Medulla oblongata (tissue), 1 donor: ENCODE results near the gene GPX4.

Source experiments
- DNase-seq: peaks from one replicate; pipeline ENCODE4 v3.0.0-alpha.2; 2015; ENCODE audit errors: extremely low spot score

The GPX4 gene

GRCh38 chr19:1084024-1084868 is 19.5 kb upstream of the GPX4 start:
- DNase-seq, result no peak

DNA sequence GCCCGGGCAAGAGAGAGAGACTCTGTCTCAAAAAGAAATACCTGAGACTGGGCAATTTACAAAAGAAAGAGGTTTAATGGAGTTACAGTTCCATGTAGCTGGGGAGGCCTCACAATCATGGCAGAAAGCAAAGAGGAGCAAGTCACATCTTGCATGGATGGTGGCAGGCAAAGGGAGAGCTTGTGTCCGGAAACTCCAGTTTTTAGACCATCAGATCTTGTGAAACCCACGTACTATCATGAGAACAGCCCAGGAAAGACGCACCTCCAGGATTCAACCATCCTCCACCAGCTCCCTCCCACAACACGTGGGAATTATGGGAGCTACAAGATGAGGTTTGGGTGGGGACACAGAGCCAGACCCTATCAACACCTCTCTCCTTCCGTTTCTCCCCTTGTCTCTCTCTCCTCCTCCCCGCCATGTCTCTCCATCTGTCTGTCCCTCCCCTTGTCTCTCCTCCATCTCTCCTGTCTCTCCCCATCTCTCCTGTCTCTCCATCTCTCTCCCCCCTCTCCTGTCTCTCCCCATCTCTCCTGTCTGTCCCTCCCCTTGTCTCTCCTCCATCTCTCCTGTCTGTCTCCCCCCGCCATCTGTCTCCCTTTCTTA is 18.6 kb upstream of the GPX4 start:
- no peak for DNase-seq

- no peak for DNase-seq
Measured at GRCh38 chr19:1085676-1086442, 17.9 kb upstream of the GPX4 start.

GRCh38 chr19:1086613-1087012 is 17.2 kb upstream of the GPX4 start:
- DNase-seq, result no peak

GRCh38 chr19:1087813-1088415 is 15.9 kb upstream of the GPX4 start:
- DNase-seq, result peak; percentile 83

- DNase-seq, result no peak
Measured at GRCh38 chr19:1088416-1089010, 15.3 kb upstream of the GPX4 start.

DNA sequence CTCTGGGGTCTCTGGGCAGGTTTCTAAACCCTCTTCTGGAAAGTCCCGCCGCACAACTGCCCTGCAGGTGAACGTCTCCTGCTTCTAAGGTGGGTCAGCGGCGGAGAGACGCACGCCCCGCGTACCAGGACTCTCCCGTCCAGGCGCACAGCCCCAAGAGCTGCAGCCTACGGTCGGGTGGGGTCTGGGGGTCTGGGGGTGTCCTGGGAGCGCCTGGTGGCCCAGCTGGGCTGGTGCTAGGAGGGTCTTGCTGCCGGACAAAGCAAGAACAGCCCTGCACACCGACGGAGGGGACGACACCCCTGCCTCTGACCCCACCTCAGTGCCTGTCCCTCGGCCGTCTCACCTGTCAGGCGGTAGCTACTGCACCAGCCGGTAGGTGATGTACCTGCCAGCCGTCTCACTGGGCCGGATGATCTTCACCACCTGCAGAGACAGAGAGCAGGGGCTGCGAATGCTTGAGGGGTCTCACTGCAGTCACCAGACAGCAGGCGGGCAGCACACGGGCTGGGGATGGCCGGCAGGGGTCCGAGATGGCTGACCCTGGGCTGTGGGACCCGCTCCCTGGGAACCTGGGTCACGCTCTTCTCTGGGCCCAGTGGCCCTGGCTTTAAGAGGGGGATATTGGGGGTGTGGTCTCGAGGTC is 14.5 kb upstream of the GPX4 start:
- DNase-seq, result no peak

DNA sequence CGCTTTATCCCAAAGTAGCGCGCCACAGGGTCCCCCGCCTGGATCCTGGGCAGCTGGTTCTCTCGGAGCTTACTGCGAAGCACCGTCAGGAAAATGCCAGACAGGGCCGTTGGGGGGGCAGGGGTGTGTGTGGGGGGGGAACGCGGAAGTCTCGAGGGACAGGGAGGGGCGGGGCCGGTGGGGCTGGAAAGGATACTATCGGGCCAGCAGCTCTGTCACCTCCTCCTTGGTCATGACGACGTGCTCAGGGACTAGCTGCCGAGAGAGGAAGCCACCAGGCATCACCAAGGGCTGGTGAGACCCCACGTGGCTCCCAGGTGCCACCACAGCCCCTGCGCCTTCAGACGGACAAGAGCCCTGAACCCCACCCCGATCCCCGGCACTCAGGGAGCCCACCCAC is 13.9 kb upstream of the GPX4 start:
- DNase-seq, result no peak

GRCh38 chr19:1090731-1091543 is 12.9 kb upstream of the GPX4 start:
- no peak for DNase-seq

- DNase-seq, result no peak
Measured at GRCh38 chr19:1091544-1092175, 12.1 kb upstream of the GPX4 start.

DNA sequence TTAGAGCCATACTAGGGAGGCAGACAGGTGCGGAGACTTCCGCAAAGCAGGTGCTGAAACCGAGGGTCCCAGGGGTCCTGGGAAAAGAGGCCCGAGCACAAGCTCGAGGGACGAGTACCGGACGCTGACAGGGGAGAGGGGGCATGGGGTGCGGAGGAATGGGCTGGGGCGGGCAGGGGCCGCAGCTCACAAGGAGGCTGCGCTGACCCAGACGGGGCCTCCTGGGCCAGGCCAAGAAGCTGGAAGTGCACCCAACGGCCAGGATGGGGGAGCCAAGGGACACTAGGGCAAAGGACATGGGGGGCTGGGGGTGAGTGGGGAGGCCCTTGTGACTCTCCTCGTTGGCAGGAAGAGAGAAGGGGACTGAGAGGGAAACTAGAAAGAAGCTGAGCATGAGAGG is 10.5 kb upstream of the GPX4 start:
- DNase-seq, result no peak

- no peak for DNase-seq
Measured at GRCh38 chr19:1093811-1094553, 9.8 kb upstream of the GPX4 start.

DNA sequence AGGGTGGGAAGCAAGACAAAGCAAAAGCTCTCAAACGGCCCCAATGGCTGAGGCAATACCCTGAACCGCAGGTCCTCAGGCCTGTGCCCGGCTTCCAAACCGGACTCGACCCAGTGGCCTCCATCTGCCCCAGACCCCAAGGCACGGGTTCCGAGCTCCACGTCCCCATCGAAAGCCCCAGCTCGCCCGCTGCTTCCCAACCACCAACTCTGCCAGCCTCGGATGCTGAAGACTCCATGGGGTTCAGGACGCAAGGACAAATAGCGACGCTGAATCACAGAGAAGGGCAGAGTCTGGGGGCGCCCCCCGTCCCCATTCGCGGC is 9.2 kb upstream of the GPX4 start:
- no peak for DNase-seq

DNA sequence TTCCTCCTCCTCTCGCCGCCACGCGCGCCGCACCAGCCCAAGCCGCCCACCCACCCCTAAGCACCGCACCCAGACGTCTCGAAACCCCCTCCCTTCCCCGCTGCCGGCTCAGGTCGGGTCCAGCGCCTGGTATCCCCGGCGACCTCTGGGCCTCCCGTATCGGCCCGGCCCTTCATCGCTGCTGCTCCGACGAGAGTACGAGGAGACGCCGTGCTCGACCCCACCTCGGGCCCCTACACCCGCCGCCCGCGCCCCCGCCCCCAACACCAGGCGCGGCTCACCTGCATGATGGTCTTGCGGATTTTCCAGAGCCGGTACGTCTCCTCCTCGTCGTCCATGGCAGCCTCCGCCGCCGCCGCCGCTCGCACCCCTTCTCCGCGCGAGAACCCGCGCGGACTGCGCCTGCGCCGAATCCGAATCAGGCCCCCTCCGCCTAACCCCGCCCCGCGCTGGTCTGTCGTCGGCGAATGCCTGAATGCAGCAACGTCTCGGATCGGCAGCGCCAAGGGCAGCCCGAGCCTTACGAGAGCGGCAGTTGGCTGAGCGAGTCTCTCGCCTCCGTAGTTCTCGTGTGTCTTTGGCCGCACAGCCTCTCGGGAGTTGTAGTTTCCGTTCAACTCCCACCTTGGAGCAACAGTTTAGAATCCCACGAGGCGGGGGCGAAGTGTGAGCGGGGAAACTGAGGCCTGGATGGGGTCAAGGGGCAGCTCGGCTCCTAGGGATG is 8.7 kb upstream of the GPX4 start, which contains the start of gene POLR2E:
Gene POLR2E (minus strand): TSS at position 398 of the 724 bp plus-strand sequence. CDS start 60 bp downstream, at position 338.
- peak; percentile 99 for DNase-seq

GRCh38 chr19:1097810-1098176 is 6.0 kb upstream of the GPX4 start:
- no peak for DNase-seq

DNA sequence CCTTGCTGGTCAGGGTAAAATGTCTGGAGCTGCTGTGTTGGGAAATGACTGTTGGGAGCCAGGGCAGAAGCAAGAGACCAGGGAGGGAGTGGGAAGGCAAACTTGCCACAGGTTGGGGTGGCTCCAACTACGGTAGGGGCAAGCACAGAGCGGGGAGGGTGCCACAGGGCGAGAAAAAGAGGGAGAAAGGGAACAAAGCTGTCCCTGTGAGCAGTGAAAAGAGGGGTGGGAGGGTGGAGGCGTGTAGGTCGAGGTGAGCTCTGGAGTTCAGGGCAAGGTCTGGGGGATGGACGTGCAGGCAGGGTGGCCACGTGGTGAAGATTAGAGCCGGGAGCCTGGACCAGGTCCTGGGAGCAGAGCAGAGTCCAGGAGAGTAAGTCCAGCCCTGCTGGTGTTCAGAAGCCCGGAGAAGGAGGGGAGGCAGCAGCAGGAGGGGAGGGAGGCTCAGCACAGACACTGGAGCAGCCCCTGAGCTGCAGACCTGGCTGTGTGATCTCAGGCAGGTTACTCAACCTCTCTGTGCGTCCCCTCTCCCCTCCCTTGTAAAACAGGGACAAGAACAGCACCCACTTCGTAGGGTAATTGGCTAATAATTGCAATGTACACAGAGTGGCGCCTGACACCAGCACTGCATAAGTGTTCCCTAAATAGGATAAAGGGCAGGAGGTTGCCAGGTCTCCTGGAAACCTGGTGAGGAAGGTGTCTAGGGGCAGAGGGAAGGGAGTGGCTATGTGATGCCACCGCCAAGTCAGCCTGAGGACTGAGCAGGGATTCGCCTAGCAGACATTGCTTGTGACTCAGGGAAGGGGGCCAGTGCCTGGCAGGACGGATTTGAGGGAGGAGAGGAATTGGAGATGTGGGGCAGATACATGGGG is 5.4 kb upstream of the GPX4 start:
- DNase-seq, result no peak

DNA sequence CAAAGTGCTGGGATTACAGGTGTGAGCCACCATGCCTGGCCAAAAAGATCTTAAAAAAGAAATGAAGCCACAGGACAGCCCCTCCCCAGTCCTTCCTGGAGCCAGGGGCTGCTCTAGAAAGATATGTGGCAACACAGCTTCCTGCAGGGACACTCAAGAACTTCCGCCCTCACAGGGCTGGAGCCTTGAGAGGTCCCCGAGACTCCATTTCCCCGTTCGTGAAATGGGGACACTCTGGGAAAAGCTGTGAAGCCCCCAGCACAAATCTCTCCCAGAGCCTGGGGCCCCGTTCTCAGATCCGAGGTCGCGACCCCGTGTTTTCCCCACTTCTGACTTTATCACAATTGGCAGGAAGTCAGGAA is 2.5 kb upstream of the GPX4 start:
- no peak for DNase-seq
